Caco-2 (cell line): ENCODE measurements around the gene ANAPC1. TPM values are rescaled to one million over a fixed set of nuclear protein-coding genes. Genes with fewer than 3 reads are reported as not detected.

ENCODE experiments used
- BruUV-seq: library from RNA; stranded (reverse); fragments of 400-500 nt; replicated peaks from 2 replicates; lab custom pipeline; 2021; lab: Mats Ljungman, UMichigan
- CTCF ChIA-PET: fragments of 300-600 bp; sonication (Branson Sonifier 250); formaldehyde crosslinking; loops from one replicate; lab custom pipeline; 2022; ENCODE audit warnings: antibody characterized with exemption; lab: Charles Lee
- POLR2A ChIA-PET: fragments of 300-600 bp; sonication (Branson Sonifier 250); formaldehyde crosslinking; loops from one replicate; lab custom pipeline; 2022; ENCODE audit warnings: antibody characterized with exemption; lab: Charles Lee
- DNase-seq, 2 experiments: peaks; one replicate each; pipeline versions ENCODE4 v3.0.0 to v3.0.0-alpha.2; 2020 to 2022
- H3K27me3 ChIP-seq: replicated peaks from 2 replicates; pipeline ENCODE4 v1.6.0; 2011; ENCODE audit warnings: low read length; ENCODE audit not compliant: control insufficient read depth, insufficient read depth
- H3K36me3 ChIP-seq: 2 replicates; pipeline ENCODE4 v1.5.1; 2011; ENCODE audit warnings: low read length; ENCODE audit not compliant: control insufficient read depth, insufficient read depth
- H3K4me1 ChIP-seq: fragments of 250-450 bp; sonication (Bioruptor Pico); 2 replicates; pipeline ENCODE4 v1.5.1; 2020; ENCODE audit warnings: mild to moderate bottlenecking
- H3K4me3 ChIP-seq: 2 replicates; pipeline ENCODE4 v1.5.1; 2011; ENCODE audit warnings: low read depth, mild to moderate bottlenecking, control low read depth, low read length
- H3K9me3 ChIP-seq: fragments of 250-450 bp; sonication (Bioruptor Pico); 2 replicates; pipeline ENCODE4 v1.5.1; 2020; ENCODE audit warnings: mild to moderate bottlenecking, moderate library complexity
- H3K27ac Mint-ChIP-seq: one replicate; pipeline ENCODE4 v1.8.0; 2022; ENCODE audit warnings: mixed read lengths; ENCODE audit not compliant: unreplicated experiment
- H3K27me3 Mint-ChIP-seq: one replicate; pipeline ENCODE4 v1.8.0; 2022; ENCODE audit warnings: mixed read lengths; ENCODE audit not compliant: insufficient read depth, unreplicated experiment
- H3K36me3 Mint-ChIP-seq: one replicate; pipeline ENCODE4 v1.8.0; 2022; ENCODE audit warnings: mild to moderate bottlenecking, mixed read lengths; ENCODE audit not compliant: insufficient read depth, unreplicated experiment
- H3K4me1 Mint-ChIP-seq: one replicate; pipeline ENCODE4 v1.8.0; 2022; ENCODE audit warnings: low read depth, mixed read lengths; ENCODE audit not compliant: unreplicated experiment
- H3K4me3 Mint-ChIP-seq: one replicate; pipeline ENCODE4 v1.8.0; 2022; ENCODE audit warnings: mild to moderate bottlenecking, moderate library complexity, mixed read lengths; ENCODE audit not compliant: unreplicated experiment
- H3K9me3 Mint-ChIP-seq: one replicate; pipeline ENCODE4 v1.8.0; 2022; ENCODE audit warnings: mixed read lengths; ENCODE audit not compliant: unreplicated experiment
- intact Hi-C: fragments of 100-400 bp; cut with micrococcal nuclease; formaldehyde crosslinking; loops from one replicate; pipeline ENCODE4 v1.10.0; 2022; ENCODE audit not compliant: unreplicated experiment
- total RNA-seq: library from RNA; stranded (reverse); gene quantifications from 2 replicates; pipeline ENCODE4 v1.2.3, GENCODE V29; 2022
- TF ChIP-seq, protein P1 (sequence below), 2 experiments: fragments of 200-600 bp in 1 of 2; IDR thresholded peaks; 1 replicate in 1 of 2; 2 replicates in 1 of 2; pipeline versions ENCODE4 v1.5.1 to v1.8.0; 2011 to 2022; ENCODE audit warnings: antibody characterized with exemption in 1 of 2, control low read depth in 1 of 2, inconsistent platforms in 1 of 2, low read depth in 1 of 2, low read length in 1 of 2, mild to moderate bottlenecking in 1 of 2, moderate library complexity in 1 of 2; ENCODE audit not compliant: insufficient read depth in 1 of 2, severe bottlenecking in 1 of 2, unreplicated experiment in 1 of 2

Gene ANAPC1
- total RNA-seq, 1 experiment from 2014 or later = 97.2 TPM

GRCh38 chr2:111930875-111931274 lies 46.9 kb upstream of the ANAPC1 start:
- no peak for DNase-seq
- no TSS peak for BruUV-seq
- intact Hi-C loops = no loop called here

DNA sequence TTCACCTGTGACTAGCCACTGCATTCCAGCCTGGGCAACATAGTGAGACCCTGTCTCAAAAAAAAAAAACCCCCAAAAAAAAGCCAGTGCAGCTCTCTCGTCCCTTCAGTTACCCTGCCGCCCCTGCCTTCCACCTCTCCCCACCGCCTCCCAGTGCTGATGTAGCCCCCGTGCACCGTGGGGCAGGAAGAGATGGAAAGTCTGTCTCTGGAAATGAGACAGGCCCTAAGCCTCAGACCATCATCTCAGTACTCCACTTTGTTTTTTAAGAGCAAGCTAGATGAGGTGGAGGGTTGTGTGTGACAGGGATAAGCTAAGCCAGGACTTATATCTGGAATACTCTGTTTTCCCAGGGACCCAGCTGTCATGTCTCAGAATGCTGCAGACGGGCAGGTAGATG lies 46.4 kb upstream of the ANAPC1 start:
- H3K27me3 Mint-ChIP-seq = no peaks in the 10 kb centered on the region
- CTCF ChIA-PET = no interaction called here
- no peak overlapping the region for H3K27ac Mint-ChIP-seq
- H3K36me3 ChIP-seq = no peaks in the 10 kb centered on the region; the same call in none of the 2 replicates
- H3K4me3 Mint-ChIP-seq = no peak overlapping the region
- POLR2A ChIA-PET = no interaction called here
- intact Hi-C loops = no loop called here
- no peaks in the 10 kb centered on the region for H3K9me3 Mint-ChIP-seq
- H3K36me3 Mint-ChIP-seq = peaks cover 60% of the 10 kb centered on the region
- peaks cover 3% of the 10 kb centered on the region; the same call in 1 of the 2 replicates for H3K9me3 ChIP-seq
- no peak for DNase-seq
- no TSS peak for BruUV-seq
- no peaks in the 10 kb centered on the region for H3K27me3 ChIP-seq
- peaks cover 15% of the 10 kb centered on the region for H3K4me1 Mint-ChIP-seq
- H3K4me3 ChIP-seq = no peak overlapping the region
- peaks cover 26% of the 10 kb centered on the region for H3K4me1 ChIP-seq
- TF ChIP-seq, protein P1, sequence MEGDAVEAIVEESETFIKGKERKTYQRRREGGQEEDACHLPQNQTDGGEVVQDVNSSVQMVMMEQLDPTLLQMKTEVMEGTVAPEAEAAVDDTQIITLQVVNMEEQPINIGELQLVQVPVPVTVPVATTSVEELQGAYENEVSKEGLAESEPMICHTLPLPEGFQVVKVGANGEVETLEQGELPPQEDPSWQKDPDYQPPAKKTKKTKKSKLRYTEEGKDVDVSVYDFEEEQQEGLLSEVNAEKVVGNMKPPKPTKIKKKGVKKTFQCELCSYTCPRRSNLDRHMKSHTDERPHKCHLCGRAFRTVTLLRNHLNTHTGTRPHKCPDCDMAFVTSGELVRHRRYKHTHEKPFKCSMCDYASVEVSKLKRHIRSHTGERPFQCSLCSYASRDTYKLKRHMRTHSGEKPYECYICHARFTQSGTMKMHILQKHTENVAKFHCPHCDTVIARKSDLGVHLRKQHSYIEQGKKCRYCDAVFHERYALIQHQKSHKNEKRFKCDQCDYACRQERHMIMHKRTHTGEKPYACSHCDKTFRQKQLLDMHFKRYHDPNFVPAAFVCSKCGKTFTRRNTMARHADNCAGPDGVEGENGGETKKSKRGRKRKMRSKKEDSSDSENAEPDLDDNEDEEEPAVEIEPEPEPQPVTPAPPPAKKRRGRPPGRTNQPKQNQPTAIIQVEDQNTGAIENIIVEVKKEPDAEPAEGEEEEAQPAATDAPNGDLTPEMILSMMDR (IDR thresholded peaks at IDR 0.05; ENCODE audit: insufficient read depth in 1 of 2, low read depth in 1 of 2, low read length in 1 of 2, severe bottlenecking in 1 of 2, unreplicated experiment in 1 of 2) = no peak

More at GRCh38 chr2:111930875-111931274, 46.9 kb upstream of the ANAPC1 start:
- Histone ChIP-seq H3K27me3 (no peaks in the 10 kb centered on the region), H3K4me1 (peaks cover 26% of the 10 kb centered on the region), H3K4me3 (no peak overlapping the region), H3K9me3 (peaks cover 3% of the 10 kb centered on the region; the same call in 1 of the 2 replicates), H3K36me3 (no peaks in the 10 kb centered on the region; the same call in none of the 2 replicates)
- TF ChIP-seq, protein P1 (IDR thresholded peaks at IDR 0.05; ENCODE audit: insufficient read depth in 1 of 2, low read depth in 1 of 2, low read length in 1 of 2, severe bottlenecking in 1 of 2, unreplicated experiment in 1 of 2) = no peak
- POLR2A ChIA-PET = no interaction called here
- Mint-ChIP-seq H3K36me3 (peaks cover 60% of the 10 kb centered on the region), H3K27ac (no peak overlapping the region), H3K27me3 (no peaks in the 10 kb centered on the region), H3K4me3 (no peak overlapping the region), H3K9me3 (no peaks in the 10 kb centered on the region), H3K4me1 (peaks cover 15% of the 10 kb centered on the region)
- CTCF ChIA-PET = no interaction called here

DNA sequence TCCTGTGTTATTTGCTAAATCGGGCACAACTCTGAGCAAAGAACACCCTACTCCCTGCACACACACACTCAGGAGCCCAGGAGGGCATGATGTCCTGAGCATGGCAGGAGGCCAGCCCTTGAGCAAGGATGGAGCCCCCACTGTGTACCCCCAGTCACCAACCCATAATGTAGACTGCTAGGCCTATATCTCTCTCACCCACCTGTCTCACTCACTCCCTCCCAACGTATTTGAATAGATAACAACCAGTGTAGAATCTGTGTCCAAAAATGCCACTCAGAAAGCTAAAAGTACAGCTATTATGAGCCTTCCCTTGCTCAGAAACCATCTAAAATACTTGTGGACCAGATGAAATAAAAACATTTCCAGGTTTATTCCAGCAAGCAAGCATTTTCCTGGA lies 43.7 kb upstream of the ANAPC1 start:
- peaks cover 23% of the 10 kb centered on the region for H3K4me1 Mint-ChIP-seq
- peaks cover 29% of the 10 kb centered on the region for H3K4me1 ChIP-seq
- H3K27ac Mint-ChIP-seq = no peak overlapping the region
- no peak overlapping the region for H3K4me3 ChIP-seq
- ChIA-PET POLR2A (no interaction called here), CTCF (interaction anchor here (0.6 kb wide), 1 partner anchor 10 kb away, joined by 3 read pairs; no protein-coding TSS in a partner anchor)
- H3K36me3 Mint-ChIP-seq = peaks cover 54% of the 10 kb centered on the region
- H3K9me3 Mint-ChIP-seq = no peaks in the 10 kb centered on the region
- intact Hi-C loops = no loop called here
- BruUV-seq = no TSS peak
- H3K36me3 ChIP-seq = no peaks in the 10 kb centered on the region; the same call in none of the 2 replicates
- DNase-seq = no peak
- no peaks in the 10 kb centered on the region for H3K27me3 ChIP-seq
- H3K27me3 Mint-ChIP-seq = no peaks in the 10 kb centered on the region
- peaks cover 3% of the 10 kb centered on the region; the same call in 1 of the 2 replicates for H3K9me3 ChIP-seq
- TF ChIP-seq, protein P1 (IDR thresholded peaks at IDR 0.05; ENCODE audit: insufficient read depth in 1 of 2, low read depth in 1 of 2, low read length in 1 of 2, severe bottlenecking in 1 of 2, unreplicated experiment in 1 of 2) = no peak
- H3K4me3 Mint-ChIP-seq = no peak overlapping the region
